Erythroblast (primary cell): ENCODE results near the gene CRYBG2.

Experiments used
- GATA1 ChIP-seq: IDR thresholded peaks from 2 replicates; pipeline ENCODE4 v1.6.1; 2011; ENCODE audit warnings: low read depth, mild to moderate bottlenecking, control low read depth, low read length, moderate library complexity
- POLR2A ChIP-seq: IDR thresholded peaks from 2 replicates; pipeline ENCODE4 v1.6.1; 2011; ENCODE audit warnings: mild to moderate bottlenecking, low read length

GRCh38 chr1:26358411-26359384 is 4.8 kb upstream of the CRYBG2 start:
- no peak for TF ChIP-seq POLR2A
- TF ChIP-seq GATA1 = no peak
